Activated effector memory CD4-positive, alpha-beta T cell treated with anti-CD3 and anti-CD28 coated beads, Interleukin-2, amount 50 U/mL, for 16 hours (primary cell): ENCODE results near the gene KSR2.

ENCODE experiments used
- DNase-seq: peaks from one replicate; pipeline ENCODE4 v3.0.0-alpha.2; 2020

KSR2 gene

DNA sequence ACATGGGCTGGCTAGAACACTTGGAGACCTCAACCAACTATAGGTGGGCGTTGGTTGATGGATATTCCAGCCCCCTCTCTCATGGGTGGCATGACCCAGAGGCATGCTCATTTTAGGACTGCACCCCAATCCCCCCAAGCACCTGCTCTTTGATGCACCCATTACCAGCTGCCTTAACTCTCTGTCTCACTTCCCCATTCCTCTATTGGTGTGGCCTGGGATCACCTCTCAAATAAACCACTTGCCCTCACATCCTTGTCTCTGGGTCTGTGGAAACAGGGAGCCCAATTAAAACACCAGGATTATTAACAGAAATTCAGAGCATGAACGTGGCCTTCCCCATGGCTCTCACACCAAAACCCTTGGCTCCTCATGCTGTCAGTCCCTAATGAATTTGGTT, 405.1 kb downstream of the KSR2 start:
- no peak for DNase-seq

DNA sequence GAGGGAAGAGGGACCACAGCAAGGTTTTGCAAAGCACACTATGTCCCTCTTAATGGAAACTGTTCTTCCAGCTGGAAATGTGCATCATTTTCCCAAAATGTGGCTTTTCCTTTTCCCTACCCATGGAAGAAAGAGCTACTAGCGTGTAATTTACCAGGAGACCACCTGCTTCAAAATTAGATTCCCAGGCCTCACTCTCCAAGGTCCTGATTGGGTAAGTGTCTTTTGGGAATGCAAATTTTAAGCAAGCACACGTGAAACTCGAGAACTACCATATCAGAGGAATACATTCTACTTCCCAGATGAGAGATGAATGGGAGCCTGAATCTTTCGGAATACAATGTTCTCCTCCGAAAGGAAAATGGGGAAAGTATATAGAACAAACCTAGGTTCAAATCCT, 405.8 kb downstream of the KSR2 start:
- DNase-seq: no peak

DNA sequence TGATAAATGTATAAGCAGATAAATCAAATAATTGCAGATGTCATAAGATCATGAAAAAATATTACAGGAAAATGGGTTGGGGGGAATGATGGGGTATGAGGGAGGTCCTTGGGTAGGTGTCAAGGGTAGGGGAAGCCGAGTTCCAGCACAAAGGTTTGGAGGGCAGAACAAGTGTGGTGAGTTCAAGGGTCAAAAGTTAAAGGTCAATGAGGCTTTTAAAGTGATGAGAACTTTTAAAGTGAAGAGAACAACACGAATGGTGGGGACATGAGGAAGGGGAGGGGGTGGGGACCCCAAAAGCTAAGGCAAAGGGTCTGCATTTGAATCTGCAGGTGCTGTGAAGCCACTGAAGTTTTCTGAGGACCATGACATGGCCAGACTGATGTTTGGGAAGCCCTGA, 406.8 kb downstream of the KSR2 start:
- DNase-seq: no peak

DNA sequence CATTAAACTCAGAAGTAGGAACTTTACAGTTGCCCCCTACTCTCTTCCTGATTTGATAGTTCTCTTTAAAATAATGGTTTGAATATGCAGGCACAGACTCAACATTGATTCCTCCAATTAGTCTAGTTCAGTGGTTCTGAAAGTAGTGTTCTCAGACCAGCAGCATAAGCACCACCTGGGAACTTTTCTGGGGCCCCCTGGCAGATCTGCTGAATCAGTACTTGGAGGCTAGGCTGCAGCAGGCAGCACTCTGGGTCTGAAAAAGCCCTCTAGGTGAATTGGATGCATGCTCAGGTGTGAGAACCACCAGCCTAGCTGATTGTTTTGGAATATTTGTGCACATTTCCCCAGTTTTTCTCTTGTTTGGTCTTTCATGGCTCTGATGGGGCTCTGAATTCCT, 408.8 kb downstream of the KSR2 start:
- no peak for DNase-seq

DNA sequence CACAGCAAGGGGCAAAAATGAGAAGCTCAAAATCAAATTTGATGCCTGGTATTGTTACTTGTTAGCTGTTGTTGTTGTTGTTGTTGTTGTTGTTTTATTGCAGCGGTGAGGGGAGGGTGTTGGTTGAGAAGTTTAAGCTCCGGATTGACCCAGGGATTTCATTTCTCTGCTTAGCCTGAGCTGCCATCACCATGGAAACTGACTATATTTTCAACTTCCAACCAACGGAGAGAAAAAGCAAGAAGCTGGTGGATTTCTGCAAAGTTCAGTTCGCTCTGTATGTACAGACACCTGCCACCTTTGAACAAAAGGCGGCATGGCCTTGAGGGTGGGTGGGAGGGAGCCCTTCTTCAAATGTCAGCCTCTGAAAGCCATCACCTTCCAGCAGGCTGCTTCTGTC, 412.9 kb downstream of the KSR2 start:
- DNase-seq: no peak

DNA sequence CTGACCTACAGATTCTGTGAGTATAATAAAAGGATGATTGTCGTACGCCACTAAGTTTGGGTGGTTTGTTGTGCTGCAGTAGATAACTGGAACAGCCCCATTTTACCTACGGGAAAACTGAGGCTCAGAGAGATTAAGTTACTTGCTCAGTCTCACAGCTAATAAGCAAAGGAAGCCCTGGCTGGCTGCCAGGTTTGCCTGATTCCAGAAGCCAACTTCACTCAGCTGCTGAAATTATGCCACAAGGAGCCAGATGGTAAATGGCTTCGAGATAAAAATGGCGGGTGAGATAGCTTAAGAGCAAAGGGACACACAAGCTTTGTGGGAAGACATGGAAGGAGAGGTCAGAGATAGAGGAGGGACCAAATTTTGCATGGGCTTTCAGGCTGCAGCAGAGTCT, 415.8 kb downstream of the KSR2 start:
- no peak for DNase-seq

DNA sequence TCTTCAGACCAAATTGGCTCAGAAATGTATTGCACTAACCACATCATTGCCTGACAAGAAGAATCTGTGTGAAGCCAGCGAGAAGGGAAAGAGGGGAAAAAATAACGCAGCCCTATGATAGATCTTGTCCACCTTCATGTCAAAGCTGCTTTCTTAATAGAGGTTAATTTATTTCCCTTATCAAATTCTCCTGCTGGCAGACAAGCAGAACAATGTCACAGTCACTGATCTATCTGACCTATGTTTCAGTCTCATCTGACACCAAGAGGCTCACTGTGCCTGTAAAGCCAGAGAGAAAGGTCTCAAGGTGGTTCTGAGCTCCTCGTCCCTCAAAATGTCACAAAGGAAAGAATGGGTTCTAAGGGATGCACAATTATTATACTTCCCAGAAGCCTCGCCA, 417.1 kb downstream of the KSR2 start:
- DNase-seq: no peak

DNA sequence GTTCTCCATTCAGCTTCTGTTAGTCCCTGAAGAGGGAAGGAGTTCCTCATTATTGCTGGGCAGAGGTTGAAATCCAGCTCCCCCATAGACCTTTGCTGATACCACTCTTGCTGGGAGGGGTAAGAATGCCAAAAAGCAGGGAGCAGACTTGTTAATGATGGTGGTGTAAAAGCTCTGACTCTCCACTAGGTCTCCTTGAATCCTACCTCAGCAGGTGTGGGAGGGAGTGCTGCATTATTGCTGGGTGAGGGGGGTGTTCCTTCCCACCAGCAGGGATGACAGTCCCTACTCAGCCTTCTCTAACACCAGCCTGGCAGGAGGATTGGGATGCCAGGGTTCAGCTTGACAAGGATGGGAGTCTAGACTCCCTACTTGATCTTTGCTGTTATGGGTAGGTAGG, 421.6 kb downstream of the KSR2 start:
- no peak for DNase-seq

DNA sequence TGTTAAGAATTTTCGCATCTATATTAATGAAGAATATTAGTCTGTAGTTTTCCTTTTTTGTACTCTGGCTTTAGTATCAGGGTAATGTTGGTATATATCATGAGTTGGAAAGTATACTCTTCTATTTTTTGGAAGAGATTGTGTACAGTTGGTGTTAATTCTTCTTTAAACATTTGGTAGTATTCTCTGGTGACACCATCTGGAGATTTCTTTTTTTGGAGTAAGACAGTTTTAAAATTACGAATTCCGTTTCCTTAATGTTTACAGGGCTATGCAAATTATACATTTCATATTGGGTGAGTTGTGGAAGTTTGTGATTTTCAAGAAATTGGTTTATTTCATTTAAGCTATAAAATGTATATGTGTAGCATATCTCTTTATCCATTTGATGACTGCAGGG, 423.6 kb downstream of the KSR2 start:
- no peak for DNase-seq

DNA sequence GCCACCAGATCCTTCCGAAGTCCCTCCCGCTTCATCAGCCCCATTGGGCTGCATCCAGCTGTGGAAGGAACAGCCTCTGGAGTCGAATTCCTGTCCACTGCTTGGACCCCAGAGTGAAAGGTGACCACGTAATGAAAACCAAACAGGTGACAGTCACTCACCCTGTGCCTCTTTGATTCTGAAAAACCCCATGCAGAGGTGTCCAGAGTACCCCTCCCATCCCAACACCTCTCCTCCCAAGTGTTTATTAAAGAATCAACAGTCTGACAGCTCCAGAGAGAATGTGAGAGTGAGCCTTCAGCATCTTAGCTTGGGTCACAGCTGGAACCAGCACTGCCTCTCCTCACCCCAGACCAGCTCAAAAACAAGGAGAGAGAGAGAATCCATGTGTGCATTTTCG, 428.8 kb downstream of the KSR2 start:
- no peak for DNase-seq

DNA sequence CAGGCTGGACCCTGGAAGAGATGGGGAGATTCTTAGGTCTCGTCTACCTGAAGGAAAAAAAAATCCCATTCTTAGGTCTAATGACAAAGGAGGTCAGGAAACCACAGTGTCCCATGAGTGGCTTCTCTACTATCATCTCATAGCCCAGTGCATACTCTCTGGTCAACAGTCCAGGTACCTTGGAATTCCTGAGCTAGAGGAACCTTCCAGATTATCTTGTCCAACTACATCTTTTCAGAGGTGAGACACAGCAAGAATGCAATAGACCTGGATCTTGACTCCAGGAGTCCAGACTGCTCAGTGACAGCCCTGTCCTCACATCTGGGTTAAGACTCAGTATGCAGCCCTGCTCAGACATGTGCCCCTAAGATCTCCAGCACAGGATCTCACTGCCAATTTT, 429.9 kb downstream of the KSR2 start:
- DNase-seq: no peak

DNA sequence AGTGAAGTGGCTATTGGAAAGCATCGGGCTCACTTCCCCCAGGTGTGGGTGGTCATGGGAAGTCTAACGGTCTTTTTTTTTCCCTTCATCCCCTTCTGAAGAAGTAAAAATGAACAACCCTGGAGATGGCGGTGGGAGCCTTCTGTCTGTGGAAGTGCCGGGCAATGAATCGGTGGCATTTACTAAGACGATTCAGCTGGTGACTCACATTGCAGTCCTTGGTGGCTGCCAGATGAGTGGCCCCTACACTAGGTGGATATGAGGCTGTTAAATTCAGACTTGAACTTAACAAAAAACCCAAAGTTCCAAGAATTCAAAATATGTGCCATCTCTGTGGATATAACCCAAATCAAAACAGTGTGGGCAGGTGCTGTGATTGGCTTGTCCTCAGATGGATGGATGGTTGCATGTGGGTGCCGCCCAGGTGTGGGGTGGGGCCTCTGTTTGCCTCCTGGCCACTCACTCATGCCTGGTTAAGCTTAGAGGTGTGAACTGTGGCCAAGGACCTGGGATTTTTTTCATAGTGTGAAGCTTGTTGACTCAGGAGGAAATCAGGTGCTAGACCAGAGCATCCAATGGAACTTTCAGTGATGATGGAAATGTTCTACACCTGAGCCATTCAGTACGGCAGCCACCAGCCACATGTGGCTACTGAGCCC, 430.6 kb downstream of the KSR2 start:
- no peak for DNase-seq

DNA sequence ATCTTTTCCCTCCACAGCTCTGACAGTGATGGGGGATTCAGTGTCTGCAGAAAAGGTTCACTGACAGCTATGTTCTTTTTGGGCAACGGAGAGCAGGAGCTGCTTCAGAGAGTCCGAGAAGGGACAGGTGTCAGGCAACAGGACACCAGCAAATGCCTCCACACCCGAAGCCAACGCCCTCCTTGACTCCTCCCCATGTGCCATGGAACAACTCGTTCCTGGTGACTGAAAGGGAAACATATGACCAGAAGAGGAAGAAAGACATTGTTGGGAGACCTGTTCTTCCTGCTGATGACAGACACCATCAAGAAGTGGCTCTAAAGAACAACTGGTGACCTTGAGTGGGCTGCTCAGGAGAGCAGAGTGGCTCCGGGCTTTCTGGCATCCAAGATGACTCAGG, 435.1 kb downstream of the KSR2 start:
- DNase-seq: no peak

DNA sequence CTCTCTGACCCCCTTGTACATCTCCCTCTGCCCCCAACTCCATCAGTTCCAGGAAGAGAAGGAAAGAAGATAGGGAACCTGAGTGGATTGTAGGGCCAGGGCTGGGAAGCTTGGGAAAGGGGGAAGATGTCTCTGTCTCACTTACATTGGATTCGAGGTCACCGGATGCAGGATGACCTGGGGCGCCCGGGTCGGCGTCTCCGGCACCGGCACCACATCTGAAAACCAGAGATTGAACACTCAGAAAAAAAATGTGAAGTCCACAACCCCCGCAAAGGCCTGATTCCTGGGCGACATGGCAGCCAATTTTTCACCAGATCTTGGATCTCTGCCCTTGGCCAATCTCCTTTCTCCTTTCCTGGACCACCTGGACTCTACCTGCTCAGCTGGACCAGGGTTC, 438.0 kb downstream of the KSR2 start:
- no peak for DNase-seq

DNA sequence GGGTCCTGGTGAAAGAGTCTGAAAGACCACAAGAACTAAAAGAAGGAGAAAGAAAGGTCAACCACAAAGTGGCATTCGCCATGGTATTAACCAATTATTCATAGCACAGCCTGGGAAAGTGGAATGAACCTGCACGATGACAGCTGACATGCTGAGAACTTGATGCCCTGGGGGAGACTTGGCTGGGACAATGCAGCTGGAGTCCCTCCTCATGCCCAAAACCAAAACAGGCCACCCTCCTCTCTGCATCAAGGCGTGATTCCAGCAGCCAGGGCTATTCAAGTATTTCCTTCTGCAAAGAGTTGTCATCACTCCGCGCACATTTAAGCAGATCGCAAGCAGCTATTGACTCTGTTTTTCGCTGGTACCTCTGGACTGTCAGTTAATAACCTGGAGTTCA, 440.3 kb downstream of the KSR2 start:
- no peak for DNase-seq

DNA sequence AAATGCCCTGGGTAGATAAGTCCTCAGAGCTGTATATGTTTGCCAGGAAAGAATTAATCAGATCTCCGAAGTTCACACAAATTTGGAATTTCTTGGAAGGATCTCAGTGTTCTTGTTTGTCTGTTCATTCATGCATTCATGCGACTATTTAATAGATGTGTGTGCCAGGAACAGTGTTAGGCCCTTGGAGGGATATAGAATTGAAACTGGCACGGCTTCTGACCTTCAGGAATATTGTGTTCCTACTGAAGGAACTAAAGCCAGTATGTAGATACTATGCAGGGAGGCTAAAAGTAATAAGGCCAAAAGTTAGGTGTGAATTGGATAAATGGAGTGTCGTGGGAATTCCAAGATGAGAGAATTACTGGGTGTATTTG, 441.3 kb downstream of the KSR2 start:
- DNase-seq: no peak

DNA sequence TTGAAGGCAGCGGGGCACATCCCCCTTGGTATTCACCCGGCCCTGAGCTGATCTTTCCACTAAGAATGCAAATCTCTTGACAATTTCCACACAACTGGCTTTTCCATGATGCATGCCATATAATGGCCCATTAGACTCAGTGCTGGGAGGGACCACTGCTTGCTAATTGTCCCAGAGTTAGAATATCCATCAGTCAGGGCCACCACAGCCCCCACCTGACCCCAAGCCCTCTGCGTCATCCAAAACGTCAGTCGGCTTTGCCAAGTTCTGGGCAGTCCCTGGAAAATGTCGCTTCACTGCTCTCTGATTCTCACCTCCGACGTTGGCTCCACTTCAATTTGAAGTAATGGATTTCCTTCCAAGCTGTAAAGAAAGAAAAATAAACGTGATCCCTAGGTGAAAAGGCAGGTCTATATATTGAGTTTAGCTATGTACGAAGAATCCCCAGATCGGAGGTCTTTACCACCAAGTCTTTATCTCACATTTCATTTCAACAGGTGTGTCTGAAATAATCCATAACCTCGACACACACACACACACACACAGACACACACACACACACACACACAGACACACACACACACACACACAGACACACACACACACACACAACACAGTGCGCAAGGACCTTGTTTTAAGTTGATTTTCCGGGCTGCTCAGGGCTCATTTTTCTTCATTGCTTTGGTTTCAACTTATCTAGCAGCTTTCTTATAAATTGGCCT, 441.9 kb downstream of the KSR2 start:
- DNase-seq: no peak

DNA sequence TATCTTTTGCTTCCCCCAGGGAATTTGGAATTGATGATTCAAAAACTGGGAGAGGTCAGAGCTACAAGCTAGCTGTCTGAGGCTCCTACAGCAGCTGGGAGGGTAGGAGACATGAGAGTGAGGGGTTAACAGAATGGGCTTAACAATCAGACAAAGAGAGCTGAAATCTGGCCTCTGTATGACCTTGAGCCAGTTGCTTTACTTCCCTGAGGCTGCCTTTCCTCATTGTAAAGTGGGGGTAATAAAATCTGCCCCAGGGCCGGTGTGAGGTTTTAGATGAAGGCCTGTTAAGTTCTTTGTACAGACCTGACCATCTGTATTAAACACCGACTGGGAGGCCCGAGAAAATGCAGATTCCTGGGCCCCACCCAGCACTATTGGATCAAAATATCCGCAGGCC, 443.0 kb downstream of the KSR2 start:
- DNase-seq: no peak

DNA sequence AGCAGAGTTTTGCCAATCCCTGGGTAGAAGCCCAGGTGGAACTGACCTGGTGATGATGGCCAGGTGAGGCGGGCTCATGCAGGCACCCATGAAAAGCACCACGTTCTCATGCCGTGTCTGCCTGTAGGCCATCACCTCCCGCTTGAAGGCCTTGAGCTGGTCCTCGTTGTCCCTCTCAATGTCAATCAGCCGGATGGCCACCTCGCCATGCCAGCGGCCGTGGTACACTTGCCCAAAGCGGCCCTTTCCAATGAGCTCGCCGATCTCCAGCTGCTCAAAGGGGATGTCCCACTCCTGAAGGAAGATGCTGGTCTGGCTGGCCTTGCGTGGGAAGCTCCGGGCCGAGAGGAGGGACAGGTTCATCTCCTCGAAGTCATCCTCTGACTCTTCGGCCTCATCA, 444.0 kb downstream of the KSR2 start:
- no peak for DNase-seq

DNA sequence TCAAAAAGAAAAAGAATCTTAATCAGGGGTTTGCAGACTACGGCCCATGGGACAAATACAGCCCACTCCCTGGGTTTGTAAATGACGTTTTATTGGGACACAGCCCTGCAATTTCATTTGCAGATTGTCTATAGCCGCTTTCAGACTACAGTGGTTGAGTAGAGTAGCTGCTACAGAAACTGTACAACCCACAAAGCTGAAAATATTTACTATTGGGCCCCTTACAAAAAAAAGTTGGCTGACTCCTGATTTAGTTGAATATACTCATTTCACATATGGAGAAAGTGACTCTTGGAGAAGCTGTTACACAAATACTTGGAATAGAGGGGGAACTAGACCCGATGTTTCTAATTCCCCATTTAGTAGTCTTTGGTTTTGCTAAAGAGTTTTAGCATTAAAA, 444.8 kb downstream of the KSR2 start:
- no peak for DNase-seq

DNA sequence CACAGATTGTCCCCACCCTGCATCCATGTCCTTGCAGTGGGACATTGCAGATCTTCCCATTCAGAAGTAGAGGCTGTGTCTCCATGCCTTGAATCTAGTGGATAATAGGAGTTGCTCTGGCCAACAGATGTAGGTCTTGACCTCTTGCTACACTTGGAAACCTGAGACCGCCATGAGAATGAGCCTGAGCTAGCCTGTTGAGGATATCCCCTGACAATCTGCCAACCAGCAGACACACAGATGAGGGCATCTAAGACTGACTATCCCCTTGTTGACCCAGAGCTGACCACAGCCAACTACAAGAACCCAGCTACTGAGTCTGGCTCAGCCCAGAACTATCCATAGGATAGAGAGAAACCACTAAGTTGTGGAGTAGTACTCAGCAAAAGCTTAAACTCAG, 446.2 kb downstream of the KSR2 start:
- no peak for DNase-seq

DNA sequence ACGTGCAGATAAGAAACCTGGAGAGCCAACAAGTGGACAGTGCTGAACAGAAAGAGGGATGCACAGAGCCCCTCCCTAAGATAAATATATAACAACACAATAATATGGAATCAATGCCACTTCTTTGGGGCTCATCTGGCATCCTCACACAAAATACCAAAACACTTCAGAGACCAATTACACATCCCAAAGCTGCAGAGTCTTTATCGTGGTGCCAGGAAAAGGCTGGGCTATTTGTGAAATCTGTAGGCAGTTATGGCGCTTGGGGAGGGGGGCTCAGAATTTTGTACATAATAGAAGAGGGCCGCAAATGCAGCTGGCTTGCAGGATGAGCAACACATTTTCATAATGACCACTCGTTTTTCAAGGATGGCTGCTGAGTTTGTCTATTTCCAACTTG, 446.9 kb downstream of the KSR2 start:
- DNase-seq: no peak

DNA sequence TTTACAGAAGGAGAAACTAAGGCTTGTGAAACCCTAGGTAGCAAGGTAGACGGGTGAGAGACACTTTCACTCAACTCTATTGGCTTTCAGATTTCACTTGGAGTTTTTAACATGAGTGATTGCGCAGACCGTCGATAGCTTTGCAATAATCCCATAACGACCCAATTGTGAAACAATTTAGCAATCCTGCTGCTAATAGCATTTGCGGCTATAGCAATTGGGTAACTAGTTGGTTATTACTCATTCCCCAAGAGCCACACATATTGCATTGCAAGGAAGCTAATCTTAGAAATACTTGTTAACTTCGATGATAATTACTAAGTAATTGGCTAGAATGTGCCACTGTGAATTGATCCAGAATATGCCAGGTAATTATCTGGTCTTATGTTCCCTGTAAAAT, 447.4 kb downstream of the KSR2 start:
- DNase-seq: no peak

DNA sequence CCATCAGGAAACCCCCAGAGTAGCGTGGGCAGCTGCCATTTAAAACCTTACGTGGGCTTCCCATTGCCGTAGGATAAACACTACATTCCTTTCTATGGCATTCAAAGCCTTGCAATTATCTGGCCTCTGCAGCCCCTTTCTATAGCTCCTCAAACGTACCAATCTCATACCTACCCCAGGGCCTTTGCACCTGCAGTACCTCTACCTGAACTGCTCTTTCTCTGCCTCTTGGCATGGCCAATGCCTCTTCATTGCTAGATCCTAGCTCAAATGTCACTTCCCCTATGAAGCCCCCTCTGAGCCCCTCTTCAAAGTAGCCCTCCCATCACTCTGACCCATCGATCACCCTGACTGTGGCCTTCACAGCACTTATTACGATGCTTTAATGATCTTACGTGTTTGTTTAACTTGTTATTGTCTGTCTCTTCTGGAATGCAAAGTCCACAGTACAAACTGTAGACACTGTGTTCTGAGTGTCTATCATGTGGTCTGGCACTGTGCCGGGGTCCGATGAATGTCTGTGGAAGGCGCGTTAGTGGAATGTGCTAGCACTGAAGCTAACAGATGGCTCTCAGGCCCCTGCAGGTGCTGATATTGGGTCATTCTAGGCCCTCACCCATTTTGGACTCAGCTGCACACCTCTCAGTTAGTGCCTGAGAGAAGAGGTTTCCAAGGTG, 450.1 kb downstream of the KSR2 start:
- no peak for DNase-seq
